Ovary (tissue), 3 donors: Measurements from ENCODE around the gene CIC.

Experiments
- EP300 ChIP-seq: sonication (generic); formaldehyde crosslinking; IDR thresholded peaks from one replicate; pipeline ENCODE4 v1.6.1; 2017; ENCODE audit warnings: antibody characterized with exemption
- POLR2A ChIP-seq: fragments of 450-650 bp; IDR thresholded peaks from one replicate; pipeline ENCODE4 v1.6.1; 2017; ENCODE audit warnings: antibody characterized with exemption, mild to moderate bottlenecking, moderate library complexity
- TF ChIP-seq, protein P1 (sequence below), 3 donors: fragments of 450-650 bp in 2 of 3; fragments of 200-600 bp in 1 of 3; IDR thresholded peaks; one replicate each; pipeline versions ENCODE4 v1.5.1 to v1.8.0; 2016 to 2022; ENCODE audit warnings: antibody characterized with exemption in 3 of 3, mild to moderate bottlenecking in 1 of 3
- donor health status: DM: no; HTN: no; CAD: no.

DNA sequence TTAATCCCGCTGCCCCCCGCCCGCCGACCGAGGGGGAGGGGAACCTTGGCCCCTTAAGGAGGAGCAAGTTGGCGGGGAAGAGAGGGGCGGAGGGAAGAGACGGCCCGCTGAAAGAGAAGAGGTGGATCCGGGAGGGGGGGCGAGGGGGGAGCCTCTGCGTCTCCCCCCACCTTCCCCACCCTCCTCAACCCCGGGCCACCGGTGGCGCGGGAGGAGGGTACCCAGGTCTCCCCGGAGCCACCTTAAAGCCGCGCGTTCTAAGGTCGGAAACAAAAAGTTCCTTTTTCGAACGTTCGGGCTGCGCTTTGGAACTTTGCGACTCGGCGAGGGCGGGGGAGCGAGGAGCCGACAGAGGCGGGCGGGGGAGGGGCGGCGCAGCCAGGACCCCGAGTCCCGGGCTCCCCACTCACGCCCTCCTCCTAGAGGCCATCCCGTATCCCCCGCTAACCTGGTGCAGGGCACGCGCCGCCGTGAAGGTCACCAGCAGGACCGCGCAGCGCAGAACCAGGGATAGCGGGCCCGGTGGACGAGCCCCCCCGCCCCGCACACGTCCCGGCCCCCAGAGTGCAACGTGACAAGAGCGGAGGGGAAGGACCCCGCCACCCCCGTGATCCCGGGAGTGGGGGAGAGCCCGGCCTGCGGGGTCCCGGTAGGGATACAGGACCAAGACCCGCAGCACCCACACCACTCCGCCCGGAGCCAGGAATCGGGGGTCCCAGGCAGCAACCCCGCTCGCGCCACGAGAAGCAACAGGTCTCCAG, 14.8 kb upstream of the CIC start:
- TF ChIP-seq, protein P1, sequence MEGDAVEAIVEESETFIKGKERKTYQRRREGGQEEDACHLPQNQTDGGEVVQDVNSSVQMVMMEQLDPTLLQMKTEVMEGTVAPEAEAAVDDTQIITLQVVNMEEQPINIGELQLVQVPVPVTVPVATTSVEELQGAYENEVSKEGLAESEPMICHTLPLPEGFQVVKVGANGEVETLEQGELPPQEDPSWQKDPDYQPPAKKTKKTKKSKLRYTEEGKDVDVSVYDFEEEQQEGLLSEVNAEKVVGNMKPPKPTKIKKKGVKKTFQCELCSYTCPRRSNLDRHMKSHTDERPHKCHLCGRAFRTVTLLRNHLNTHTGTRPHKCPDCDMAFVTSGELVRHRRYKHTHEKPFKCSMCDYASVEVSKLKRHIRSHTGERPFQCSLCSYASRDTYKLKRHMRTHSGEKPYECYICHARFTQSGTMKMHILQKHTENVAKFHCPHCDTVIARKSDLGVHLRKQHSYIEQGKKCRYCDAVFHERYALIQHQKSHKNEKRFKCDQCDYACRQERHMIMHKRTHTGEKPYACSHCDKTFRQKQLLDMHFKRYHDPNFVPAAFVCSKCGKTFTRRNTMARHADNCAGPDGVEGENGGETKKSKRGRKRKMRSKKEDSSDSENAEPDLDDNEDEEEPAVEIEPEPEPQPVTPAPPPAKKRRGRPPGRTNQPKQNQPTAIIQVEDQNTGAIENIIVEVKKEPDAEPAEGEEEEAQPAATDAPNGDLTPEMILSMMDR (IDR thresholded peaks at IDR 0.05): peak in 1 of 3 donors; percentile 12
- TF ChIP-seq POLR2A (no peak), EP300 (no peak)
